HepG2 (cell line): Measurements from ENCODE around the gene STKLD1. TPM values are rescaled to one million over a fixed set of nuclear protein-coding genes. Genes with fewer than 3 reads are reported as not detected.

Experiments used
- ATAC-seq: fragments of 200-7000 bp; cut with Tn5 transposase; 3 replicates; pipeline ENCODE4 v1.9.1; 2020; ENCODE audit warnings: mild to moderate bottlenecking, moderate library complexity
- BruUV-seq: library from RNA; stranded (reverse); fragments of 400-500 nt; replicated peaks from 2 replicates; lab custom pipeline; 2021; lab: Mats Ljungman, UMichigan
- CTCF ChIA-PET: fragments of 300-600 bp; formaldehyde crosslinking; extraction: SDS; loops from one replicate; lab custom pipeline; 2021; ENCODE audit warnings: low total read pairs, inconsistent platforms, low intra/inter-chr PET ratio; lab: Yijun Ruan, JAX
- POLR2A ChIA-PET: fragments of 350-600 bp; sonication (Branson Sonifier 250); formaldehyde crosslinking; loops from one replicate; lab custom pipeline; 2020; ENCODE audit warnings: antibody characterized with exemption, inconsistent platforms; lab: Yijun Ruan, JAX
- DNase-seq: peaks from one replicate; pipeline ENCODE4 v3.0.0-alpha.2; 2015; ENCODE audit warnings: low spot score
- FAIRE-seq: peaks from 3 replicates; lab custom pipeline; 2011; peaks lifted over from hg19 to GRCh38; lab: Jason Lieb, UNC
- H2AFZ ChIP-seq: one replicate; pipeline ENCODE4 v1.6.1; 2011; ENCODE audit warnings: low read length, inconsistent platforms
- H3K27ac ChIP-seq: fragments of 300-600 bp; 3 replicates; pipeline ENCODE4 v1.8.0; 2011; ENCODE audit warnings: mixed run types, mild to moderate bottlenecking, mixed read lengths, low read length, inconsistent platforms; ENCODE audit not compliant: insufficient read depth; ENCODE audit errors: extremely low read length
- H3K27me3 ChIP-seq, 2 experiments: fragments of 200-600 bp in 1 of 2; 2 replicates in 1 of 2; 3 replicates in 1 of 2; pipeline versions ENCODE4 v1.6.0 to v1.8.0; 2011; ENCODE audit warnings: low read length in 2 of 2, mild to moderate bottlenecking in 2 of 2, moderate library complexity in 2 of 2, inconsistent platforms in 1 of 2; ENCODE audit not compliant: insufficient read depth in 2 of 2, control insufficient read depth in 1 of 2
- H3K36me3 ChIP-seq, 2 experiments: fragments of 200-600 bp in 1 of 2; replicated peaks in 1 of 2; 2 replicates in 1 of 2; 3 replicates in 1 of 2; pipeline versions ENCODE4 v1.5.1 to v1.8.0; 2011; ENCODE audit warnings: low read length in 2 of 2, inconsistent platforms in 1 of 2; ENCODE audit not compliant: insufficient read depth in 2 of 2, control insufficient read depth in 1 of 2
- H3K4me1 ChIP-seq: 2 replicates; pipeline ENCODE4 v1.5.1; 2012; ENCODE audit warnings: low read length, inconsistent platforms; ENCODE audit not compliant: insufficient read depth
- H3K4me2 ChIP-seq: 2 replicates; pipeline ENCODE4 v1.6.0; 2011; ENCODE audit warnings: low read depth, low read length, inconsistent platforms
- H3K4me3 ChIP-seq, 3 experiments: fragments of 200-600 bp in 1 of 3; sonication (generic), shearing (Covaris generic) in 1 of 3; replicated peaks in 1 of 3; 2 replicates each; pipeline ENCODE4 v1.5.1; 2011 to 2016; ENCODE audit warnings: low read length in 3 of 3, inconsistent platforms in 2 of 3, low read depth in 2 of 3, mild to moderate bottlenecking in 2 of 3, control low read depth in 1 of 3, mixed read lengths in 1 of 3; ENCODE audit not compliant: insufficient read depth in 1 of 3
- H3K79me2 ChIP-seq: one replicate; pipeline ENCODE4 v1.6.1; 2011; ENCODE audit warnings: low read length, inconsistent platforms; ENCODE audit not compliant: insufficient read depth
- H3K9ac ChIP-seq: 2 replicates; pipeline ENCODE4 v1.6.0; 2011; ENCODE audit warnings: mild to moderate bottlenecking, low read depth, low read length, inconsistent platforms; ENCODE audit not compliant: insufficient read depth
- H3K9me3 ChIP-seq: 2 replicates; pipeline ENCODE4 v1.5.1; 2012; ENCODE audit warnings: mild to moderate bottlenecking, low read length
- H4K20me1 ChIP-seq: 2 replicates; pipeline ENCODE4 v1.6.0; 2011; ENCODE audit warnings: inconsistent platforms, mild to moderate bottlenecking, low read length, moderate library complexity; ENCODE audit not compliant: insufficient read depth
- RXRA ChIP-seq: sonication (generic); formaldehyde crosslinking; IDR thresholded peaks from 2 replicates; pipeline ENCODE4 v1.5.1; 2020; ENCODE audit warnings: missing genetic modification reagents
- ZNF629 ChIP-seq: sonication (generic); formaldehyde crosslinking; conservative IDR thresholded peaks from 2 replicates; pipeline ENCODE4 v1.5.0; 2020; ENCODE audit warnings: missing genetic modification reagents
- WGBS: methylation state at CpG from one replicate; pipeline ENCODE4 v1.1.6; 2017; ENCODE audit warnings: low lambda C conversion rate; 5-methylcytosine and 5-hydroxymethylcytosine counted together
- in situ Hi-C: cut with HindIII; loops from 2 replicates; pipeline ENCODE4 v1.10.0; 2017; ENCODE audit warnings: low pct_unique_long_range_greater_than_20kb; ENCODE audit not compliant: extremely low pct_ligation_motif_present
- intact Hi-C: fragments of 100-400 bp; cut with micrococcal nuclease; formaldehyde crosslinking; loops from one replicate; pipeline ENCODE4 v1.10.0; 2022; ENCODE audit not compliant: unreplicated experiment
- polyA plus RNA-seq, 8 experiments: library from polyadenylated mRNA; depleted of rRNA in 3 of 8; stranded (reverse) in 7 of 8; unstranded in 1 of 8; fragments of >200 nt; fragmentation: Illumina TruSeq in 4 of 8; extraction: Trizol in 4 of 8; gene quantifications; 2 replicates each; pipeline versions ENCODE4 v1.2.1 to v1.2.3, GENCODE V29; 2011 to 2016; ENCODE audit warnings: low read depth in 4 of 8, missing spikeins in 1 of 8, mixed read lengths in 1 of 8; ENCODE audit not compliant: insufficient read depth in 1 of 8
- small RNA-seq, 3 experiments: library from RNA; depleted of rRNA; stranded (forward); fragments of <200 nt; gene quantifications; one replicate each; pipeline ENCODE3, GENCODE V24; 2012; ENCODE audit warnings: low read depth in 2 of 3, low replicate concordance in 1 of 3; ENCODE audit not compliant: insufficient read length in 3 of 3, insufficient read depth in 2 of 3
- total RNA-seq, 5 experiments: library from RNA; depleted of rRNA; stranded (reverse); fragments of >200 nt; fragmentation: Illumina TruSeq; extraction: Trizol; gene quantifications; 2 replicates each; pipeline ENCODE4 v1.2.3, GENCODE V29; 2016; ENCODE audit warnings: low read depth in 1 of 5

STKLD1 gene
- total and polyA plus RNA-seq, 2 of the 13 experiments (the other 11 are each of a cell fraction or from before 2014, with no cell fraction given) = 1.5 to 2.2 TPM

- no TSS peak for BruUV-seq
- no peak overlapping the region for H3K4me2 ChIP-seq
- in situ Hi-C loops (no loop called here), intact Hi-C loops (no loop called here)
- H3K27ac ChIP-seq = no peak overlapping the region
- H2AFZ ChIP-seq = no peak overlapping the region
- no peaks in the 10 kb centered on the region for H3K36me3 ChIP-seq
- CTCF ChIA-PET = no interaction called here
- no peaks in the 10 kb centered on the region for H4K20me1 ChIP-seq
- H3K79me2 ChIP-seq = no peaks in the 10 kb centered on the region
- no peaks in the 10 kb centered on the region for H3K27me3 ChIP-seq
- DNase-seq (no peak), ATAC-seq (no peak), FAIRE-seq (no peak)
- no peaks in the 10 kb centered on the region for H3K9me3 ChIP-seq
- H3K4me1 ChIP-seq = peaks cover 31% of the 10 kb centered on the region
- POLR2A ChIA-PET = no interaction called here
- H3K4me3 ChIP-seq = no peak overlapping the region
- TF ChIP-seq RXRA (CRISPR knock-in tag) (no peak), ZNF629 (CRISPR knock-in tag) (peak; percentile 57)
- H3K9ac ChIP-seq = no peak overlapping the region
- 90% methylated on average over 2 of the region's 20 CpGs for WGBS
These were observed 78.9 kb downstream of the STKLD1 start for GRCh38 chr9:133454943-133455673.

Small RNA genes within 50 kb of the gene (small RNA-seq; reads per million reads assigned to genes)
- gene RF00019 (0 reads per million in 3 experiments), gene SNORD24 (0 reads per million in 3 experiments), gene SNORD36A (0 reads per million in 3 experiments), gene SNORD36B (0 reads per million in 3 experiments), gene SNORD36C (0 reads per million in 3 experiments)

Other genes with a start within 250 kb of the STKLD1 start
- not detected in 2 replicates for gene GBGT1, start 212.5 kb upstream of the STKLD1 start, total RNA-seq (2016; rRNA removed; fragmentation: Illumina TruSeq; extraction: Trizol)
- gene GBGT1, start 212.5 kb upstream of the STKLD1 start, polyA plus RNA-seq (2011; rRNA removed) = not detected in 2 replicates
- not detected in 2 replicates for gene OBP2B, start 167.1 kb upstream of the STKLD1 start, total RNA-seq (2016; rRNA removed; fragmentation: Illumina TruSeq; extraction: Trizol)
- not detected in 2 replicates for gene OBP2B, start 167.1 kb upstream of the STKLD1 start, polyA plus RNA-seq (2011; rRNA removed)
- not detected in 2 replicates for gene ABO, start 101.2 kb upstream of the STKLD1 start, total RNA-seq (2016; rRNA removed; fragmentation: Illumina TruSeq; extraction: Trizol)
- not detected in 2 replicates for gene ABO, start 101.2 kb upstream of the STKLD1 start, polyA plus RNA-seq (2011; rRNA removed)
- gene SURF6, start 40.2 kb upstream of the STKLD1 start, total RNA-seq (2016; rRNA removed; fragmentation: Illumina TruSeq; extraction: Trizol) = 13.3 and 14.7 TPM in 2 replicates
- 5.9 and 7.5 TPM in 2 replicates for gene SURF6, start 40.2 kb upstream of the STKLD1 start, polyA plus RNA-seq (2011; rRNA removed)
- gene MED22, start 28.2 kb upstream of the STKLD1 start, total RNA-seq (2016; rRNA removed; fragmentation: Illumina TruSeq; extraction: Trizol) = 19.6 and 22.1 TPM in 2 replicates
- gene MED22, start 28.2 kb upstream of the STKLD1 start, polyA plus RNA-seq (2011; rRNA removed) = 15.8 and 22.2 TPM in 2 replicates
- 2,938 and 3,359 TPM in 2 replicates for gene RPL7A, start 28.1 kb upstream of the STKLD1 start, total RNA-seq (2016; rRNA removed; fragmentation: Illumina TruSeq; extraction: Trizol)
- gene RPL7A, start 28.1 kb upstream of the STKLD1 start, polyA plus RNA-seq (2011; rRNA removed) = 2,401 and 2,404 TPM in 2 replicates
- 10.6 and 17.8 TPM in 2 replicates for gene SURF1, start 19.9 kb upstream of the STKLD1 start, total RNA-seq (2016; rRNA removed; fragmentation: Illumina TruSeq; extraction: Trizol)
- 39.2 and 40.7 TPM in 2 replicates for gene SURF1, start 19.9 kb upstream of the STKLD1 start, polyA plus RNA-seq (2011; rRNA removed)
- 10.3 and 13.6 TPM in 2 replicates for gene SURF2, start 19.8 kb upstream of the STKLD1 start, total RNA-seq (2016; rRNA removed; fragmentation: Illumina TruSeq; extraction: Trizol)
- 6.1 and 6.3 TPM in 2 replicates for gene SURF2, start 19.8 kb upstream of the STKLD1 start, polyA plus RNA-seq (2011; rRNA removed)
- 135 and 265 TPM in 2 replicates for gene SURF4, start 306 bp upstream of the STKLD1 start, total RNA-seq (2016; rRNA removed; fragmentation: Illumina TruSeq; extraction: Trizol)
- gene SURF4, start 306 bp upstream of the STKLD1 start, polyA plus RNA-seq (2011; rRNA removed) = 220 and 224 TPM in 2 replicates
- gene REXO4, start 41.6 kb downstream of the STKLD1 start, total RNA-seq (2016; rRNA removed; fragmentation: Illumina TruSeq; extraction: Trizol) = 30.4 and 32.9 TPM in 2 replicates
- gene REXO4, start 41.6 kb downstream of the STKLD1 start, polyA plus RNA-seq (2011; rRNA removed) = 18.5 and 20.2 TPM in 2 replicates
- gene ADAMTS13, start 46.0 kb downstream of the STKLD1 start, total RNA-seq (2016; rRNA removed; fragmentation: Illumina TruSeq; extraction: Trizol) = 0.69 and 0.91 TPM in 2 replicates
- gene ADAMTS13, start 46.0 kb downstream of the STKLD1 start, polyA plus RNA-seq (2011; rRNA removed) = 4.5 and 5.0 TPM in 2 replicates
- gene CACFD1, start 83.6 kb downstream of the STKLD1 start, total RNA-seq (2016; rRNA removed; fragmentation: Illumina TruSeq; extraction: Trizol) = 8.2 and 13.8 TPM in 2 replicates
- gene CACFD1, start 83.6 kb downstream of the STKLD1 start, polyA plus RNA-seq (2011; rRNA removed) = 14.6 and 21.3 TPM in 2 replicates
- gene SLC2A6, start 102.7 kb downstream of the STKLD1 start, total RNA-seq (2016; rRNA removed; fragmentation: Illumina TruSeq; extraction: Trizol) = 6.3 and 15.0 TPM in 2 replicates
- 4.1 and 9.1 TPM in 2 replicates for gene SLC2A6, start 102.7 kb downstream of the STKLD1 start, polyA plus RNA-seq (2011; rRNA removed)
- not detected in 2 replicates for gene MYMK, start 148.6 kb downstream of the STKLD1 start, total RNA-seq (2016; rRNA removed; fragmentation: Illumina TruSeq; extraction: Trizol)
- gene MYMK, start 148.6 kb downstream of the STKLD1 start, polyA plus RNA-seq (2011; rRNA removed) = not detected in 2 replicates
- gene ADAMTSL2, start 158.3 kb downstream of the STKLD1 start, total RNA-seq (2016; rRNA removed; fragmentation: Illumina TruSeq; extraction: Trizol) = 1.0 and 3.8 TPM in 2 replicates
- gene ADAMTSL2, start 158.3 kb downstream of the STKLD1 start, polyA plus RNA-seq (2011; rRNA removed) = 1.8 and 1.9 TPM in 2 replicates
- gene FAM163B, start 233.0 kb downstream of the STKLD1 start, total RNA-seq (2016; rRNA removed; fragmentation: Illumina TruSeq; extraction: Trizol) = not detected in 2 replicates
- gene FAM163B, start 233.0 kb downstream of the STKLD1 start, polyA plus RNA-seq (2011; rRNA removed) = not detected in 2 replicates